Uterus (tissue), 4 donors: ENCODE measurements around the gene ZRSR2. TPM values are rescaled to one million over a fixed set of nuclear protein-coding genes. Genes with fewer than 3 reads are reported as not detected.
"Not testable (repeated sequence)": the region's sequence is repeated elsewhere in the genome, so short reads cannot be mapped to it uniquely, and the experiment has no call there.

ENCODE experiments used
- DNase-seq, 2 donors: peaks; one replicate each; pipeline ENCODE4 v3.0.0-alpha.2; 2019 to 2020
- H3K27ac ChIP-seq, 2 donors: fragments of 200-600 bp; sonication (generic); 1 replicate in 1 of 2; 2 replicates in 1 of 2; pipeline ENCODE4 v1.5.1; 2016 to 2018
- H3K27me3 ChIP-seq, 2 donors: fragments of 200-600 bp; sonication (generic); one replicate each; pipeline ENCODE4 v1.5.1; 2018 to 2019; ENCODE audit warnings: control low read depth in 1 of 2
- H3K36me3 ChIP-seq, 2 donors: fragments of 200-600 bp; sonication (generic); one replicate each; pipeline ENCODE4 v1.5.1; 2019; ENCODE audit warnings: control low read depth in 1 of 2
- H3K4me1 ChIP-seq, 2 donors: fragments of 200-600 bp; sonication (generic); one replicate each; pipeline ENCODE4 v1.5.1; 2018 to 2019; ENCODE audit warnings: control low read depth in 1 of 2
- H3K4me3 ChIP-seq, 2 donors: fragments of 200-600 bp; sonication (generic); 1 replicate in 1 of 2; 2 replicates in 1 of 2; pipeline ENCODE4 v1.5.1; 2018 to 2019; ENCODE audit warnings: mild to moderate bottlenecking in 1 of 2
- H3K9me3 ChIP-seq, 2 donors: fragments of 200-600 bp; sonication (generic); one replicate each; pipeline ENCODE4 v1.5.1; 2019; ENCODE audit warnings: control low read depth in 1 of 2
- CTCF ChIP-seq, 4 experiments: fragments of 200-600 bp in 2 of 4; fragments of 450-650 bp in 2 of 4; sonication (generic) in 2 of 4; IDR thresholded peaks; one replicate each; pipeline ENCODE4 v1.5.1; 2016 to 2019; ENCODE audit warnings: antibody characterized with exemption in 4 of 4, mild to moderate bottlenecking in 2 of 4, moderate library complexity in 1 of 4
- POLR2A ChIP-seq, 2 donors: fragments of 450-650 bp; IDR thresholded peaks; one replicate each; pipeline ENCODE4 v1.6.1; 2016; ENCODE audit warnings: antibody characterized with exemption in 2 of 2, mild to moderate bottlenecking in 1 of 2, moderate library complexity in 1 of 2
- intact Hi-C: fragments of 100-400 bp; cut with DNase I; formaldehyde crosslinking; loops from one replicate; pipeline ENCODE4 v1.15.1; 2023; ENCODE audit warnings: low total_unique reads
- total RNA-seq, 4 donors: library from RNA; depleted of rRNA in 3 of 4; stranded (reverse); fragments of >200 nt in 3 of 4; gene quantifications; one replicate each; pipeline versions ENCODE4 v1.1.0 to v1.2.4, GENCODE V29; 2014 to 2023
- donor health status: DM: yes; HTN: yes; CAD: no.

Gene ZRSR2
- total RNA-seq, 4 donors from 2014 or later, result 1.8 to 28.2 (median 11.6) TPM

DNA sequence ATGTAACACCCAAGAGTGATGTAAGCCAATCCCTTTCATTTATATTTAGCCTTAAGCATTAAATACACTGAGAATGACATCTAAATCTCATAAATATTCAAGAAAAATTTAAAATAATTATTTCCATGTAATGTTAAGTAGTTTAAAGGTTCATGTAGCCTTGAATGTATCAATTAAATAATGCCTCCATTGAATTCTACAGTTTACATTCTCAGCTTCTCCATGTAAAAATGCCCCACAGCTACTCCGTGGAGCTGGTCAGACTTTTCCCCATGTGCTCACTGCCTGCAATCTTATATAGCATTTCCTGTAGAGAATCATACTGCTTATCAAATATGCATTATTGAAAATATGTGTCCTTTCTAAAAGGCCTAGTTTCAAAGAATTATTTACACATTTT, 38.9 kb downstream of the ZRSR2 start:
- intact Hi-C loops, result no loop called here
- H3K4me3 ChIP-seq, result no peak overlapping the region
- DNase-seq, result no peak
- H3K4me1 ChIP-seq, result no peaks in the 10 kb centered on the region
- TF ChIP-seq CTCF (IDR thresholded peaks at IDR 0.05) (no peak), POLR2A (IDR thresholded peaks at IDR 0.05) (no peak)
- H3K9me3 ChIP-seq, result no peaks in the 10 kb centered on the region
- H3K27ac ChIP-seq, result no peak overlapping the region
- no peaks in the 10 kb centered on the region for H3K36me3 ChIP-seq
- no peaks in the 10 kb centered on the region for H3K27me3 ChIP-seq

DNA sequence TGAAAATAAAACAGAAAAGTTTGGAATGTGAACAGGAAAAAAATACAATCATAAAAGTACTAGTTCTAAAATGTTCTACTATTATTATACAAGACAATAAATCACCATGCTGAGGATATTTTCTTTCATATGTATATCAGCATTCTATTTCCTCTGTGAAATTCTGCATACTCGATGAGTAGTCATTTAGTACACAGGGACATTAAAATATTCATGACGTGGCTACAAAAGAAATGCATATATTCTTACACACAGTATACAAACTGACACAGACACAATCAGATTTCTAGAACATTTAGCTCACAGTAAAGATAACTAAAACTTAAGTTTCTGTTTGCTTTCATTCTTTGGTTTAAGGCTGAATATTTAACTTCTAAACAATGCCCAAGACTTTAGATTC, 41.1 kb downstream of the ZRSR2 start:
- H3K4me1 ChIP-seq, H3K9me3 ChIP-seq, intact Hi-C loops: not testable (repeated sequence)

DNA sequence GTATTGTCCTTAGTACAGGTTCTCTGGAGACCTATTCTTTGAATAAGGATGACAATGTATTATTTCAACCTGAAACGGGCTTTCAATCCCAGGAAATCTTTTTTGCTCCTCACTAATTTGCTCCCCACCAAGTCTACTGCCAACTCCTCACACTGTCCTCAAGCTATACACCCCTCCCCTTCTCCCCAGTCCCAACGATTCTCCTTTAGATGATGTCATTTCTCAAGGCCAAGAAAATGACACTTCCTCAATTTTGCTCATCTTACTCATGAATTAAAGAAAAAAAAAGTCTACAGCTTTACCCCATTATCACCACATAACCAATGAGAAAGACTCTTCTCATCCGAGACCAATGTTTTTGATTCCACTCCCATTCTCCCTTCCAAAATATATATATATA, 43.8 kb downstream of the ZRSR2 start:
- DNase-seq, result no peak
- intact Hi-C loops, result no loop called here
- no peaks in the 10 kb centered on the region for H3K9me3 ChIP-seq
- H3K4me1 ChIP-seq, result no peaks in the 10 kb centered on the region
- no peak for TF ChIP-seq CTCF (IDR thresholded peaks at IDR 0.05)
- TF ChIP-seq POLR2A (IDR thresholded peaks at IDR 0.05), result no peak
- H3K36me3 ChIP-seq, result no peaks in the 10 kb centered on the region
- no peaks in the 10 kb centered on the region for H3K27me3 ChIP-seq
- no peak overlapping the region for H3K4me3 ChIP-seq
- H3K27ac ChIP-seq, result no peak overlapping the region

More for the DNA sequence above, 41.1 kb downstream of the ZRSR2 start:
- not testable (repeated sequence) for H3K27me3 ChIP-seq, H3K27ac ChIP-seq, H3K36me3 ChIP-seq, DNase-seq, H3K4me3 ChIP-seq

DNA sequence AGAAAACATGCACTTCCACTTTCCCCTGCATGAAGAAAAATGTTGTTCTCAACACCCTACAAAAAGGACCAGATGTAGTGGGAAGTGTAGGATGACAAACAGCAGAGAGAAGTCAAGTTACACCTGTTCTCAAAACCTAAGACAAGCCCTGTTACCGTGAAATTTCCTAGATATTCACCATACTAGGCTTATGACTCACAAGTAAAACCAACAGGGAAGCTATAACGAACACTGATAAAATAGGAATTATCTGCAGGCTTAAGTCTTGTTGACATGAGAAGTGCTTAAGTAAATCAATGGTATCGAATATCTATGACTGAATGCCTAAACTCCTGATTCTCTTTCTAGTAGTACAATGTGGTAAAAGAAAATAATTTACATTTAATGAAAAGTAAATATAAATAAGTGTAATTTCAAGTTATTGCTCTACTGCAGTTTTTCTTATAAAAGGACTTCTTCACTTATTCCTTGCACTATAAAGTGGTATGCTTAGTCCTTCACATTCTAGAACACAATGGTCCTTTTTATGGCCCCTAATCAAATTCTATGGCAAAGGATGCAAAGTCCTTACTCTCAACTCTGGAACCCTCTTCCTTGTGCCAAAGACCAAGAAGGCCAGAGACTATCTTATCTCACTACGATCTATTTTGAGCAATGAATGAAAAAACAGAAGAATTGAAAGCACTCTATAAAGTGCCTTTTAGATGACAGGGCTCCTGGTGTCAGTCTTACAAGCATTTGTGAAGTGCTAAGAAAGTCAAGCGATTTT, 44.7 kb downstream of the ZRSR2 start:
- Histone ChIP-seq H3K27ac (no peak overlapping the region), H3K4me1 (no peaks in the 10 kb centered on the region), H3K9me3 (no peaks in the 10 kb centered on the region), H3K4me3 (no peak overlapping the region), H3K36me3 (no peaks in the 10 kb centered on the region), H3K27me3 (no peaks in the 10 kb centered on the region)
- intact Hi-C loops, result no loop called here
- DNase-seq, result no peak
- no peak for TF ChIP-seq POLR2A (IDR thresholded peaks at IDR 0.05)
- no peak for TF ChIP-seq CTCF (IDR thresholded peaks at IDR 0.05)

GRCh38 chrX:15838017-15838416, 47.7 kb downstream of the ZRSR2 start:
- Histone ChIP-seq H3K27me3 (no peaks in the 10 kb centered on the region), H3K4me3 (no peak overlapping the region), H3K4me1 (no peaks in the 10 kb centered on the region), H3K9me3 (no peaks in the 10 kb centered on the region), H3K27ac (no peak overlapping the region), H3K36me3 (no peaks in the 10 kb centered on the region)
- TF ChIP-seq CTCF (IDR thresholded peaks at IDR 0.05) (no peak), POLR2A (IDR thresholded peaks at IDR 0.05) (no peak)
- DNase-seq, result no peak
- intact Hi-C loops, result no loop called here
